ENCODE results near the gene KCNMA1. TPM values are rescaled to one million over a fixed set of nuclear protein-coding genes. Genes with fewer than 3 reads are reported as not detected.

The KCNMA1 gene
- polyA plus RNA-seq, 1 donor from 2014 or later, result 60.8 TPM

DNA sequence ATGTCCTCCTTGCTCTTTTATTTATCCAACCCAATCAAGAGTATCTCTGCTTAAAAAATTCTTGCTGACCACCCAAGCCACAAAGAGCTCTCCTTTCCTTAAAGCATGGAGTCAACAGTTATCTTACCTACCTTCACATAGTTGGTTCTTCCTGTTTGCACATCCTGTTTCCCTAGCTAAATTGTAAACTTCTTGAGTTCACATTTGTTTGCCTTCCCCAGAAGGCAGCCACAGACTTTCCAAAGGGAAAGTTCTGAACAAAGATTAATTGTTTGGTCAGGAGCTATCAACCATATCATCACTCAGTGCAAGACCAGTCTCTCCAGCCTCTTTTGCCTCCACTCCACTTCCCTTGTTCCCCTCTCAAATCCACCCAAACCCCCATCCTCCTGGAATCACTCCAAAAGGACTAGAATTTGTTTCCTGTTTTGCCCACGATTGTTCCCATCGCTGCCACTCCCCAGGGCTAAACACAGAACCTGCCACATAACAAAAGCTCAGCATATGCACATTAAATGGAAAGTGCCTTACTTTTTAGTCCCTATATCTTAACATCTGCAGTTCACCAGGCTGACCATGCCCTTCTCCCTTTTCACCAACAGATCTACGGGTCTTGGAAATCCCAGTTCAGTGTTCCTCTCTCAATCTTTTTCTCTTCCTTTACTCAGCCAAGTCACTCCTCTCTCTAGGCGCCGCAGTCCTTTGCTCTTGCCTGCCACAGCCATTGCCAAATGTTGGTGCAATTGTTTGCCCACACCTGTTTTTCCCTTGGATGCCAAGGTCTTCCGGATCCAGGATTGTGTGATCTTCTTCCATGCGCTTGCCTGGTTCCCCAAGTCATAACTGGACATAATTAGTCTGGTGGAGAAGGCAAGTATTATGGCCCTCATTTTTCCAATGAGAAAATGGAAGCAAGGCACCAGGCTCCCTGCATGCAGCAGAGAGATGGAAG lies 265.5 kb downstream of the KCNMA1 start:
- H2AFZ ChIP-seq (ENCODE audit: low read depth, low read length), result no peak overlapping the region
- no peaks in the 10 kb centered on the region for H4K20me1 ChIP-seq (ENCODE audit: insufficient read depth)
- no peaks in the 10 kb centered on the region for H3K36me3 ChIP-seq (ENCODE audit: insufficient read depth, low read length)
- H3F3A ChIP-seq (ENCODE audit: insufficient read depth, low read length, poor library complexity, severe bottlenecking), result no peaks in the 10 kb centered on the region
- H3K9me2 ChIP-seq (ENCODE audit: insufficient read depth, low read length), result no peaks in the 10 kb centered on the region
- no peaks in the 10 kb centered on the region for H3K79me2 ChIP-seq (replicated peaks; ENCODE audit: insufficient read depth, low read length)
- no peaks in the 10 kb centered on the region for H3K9me3 ChIP-seq (ENCODE audit: low read length)
- no peak overlapping the region for H3K4me3 ChIP-seq (ENCODE audit: low read length)
- no peaks in the 10 kb centered on the region for H3K27me3 ChIP-seq (ENCODE audit: insufficient read depth, low read depth, low read length)
- TF ChIP-seq RAD21 (conservative IDR thresholded peaks at IDR 0.05) (no peak), EP300 (conservative IDR thresholded peaks at IDR 0.05; ENCODE audit: poor library complexity, severe bottlenecking) (no peak), TAF1 (IDR thresholded peaks at IDR 0.05; ENCODE audit: low read depth) (no peak), MXI1 (conservative IDR thresholded peaks at IDR 0.05; ENCODE audit: poor library complexity, severe bottlenecking) (no peak)
- TF ChIP-seq, protein P1, sequence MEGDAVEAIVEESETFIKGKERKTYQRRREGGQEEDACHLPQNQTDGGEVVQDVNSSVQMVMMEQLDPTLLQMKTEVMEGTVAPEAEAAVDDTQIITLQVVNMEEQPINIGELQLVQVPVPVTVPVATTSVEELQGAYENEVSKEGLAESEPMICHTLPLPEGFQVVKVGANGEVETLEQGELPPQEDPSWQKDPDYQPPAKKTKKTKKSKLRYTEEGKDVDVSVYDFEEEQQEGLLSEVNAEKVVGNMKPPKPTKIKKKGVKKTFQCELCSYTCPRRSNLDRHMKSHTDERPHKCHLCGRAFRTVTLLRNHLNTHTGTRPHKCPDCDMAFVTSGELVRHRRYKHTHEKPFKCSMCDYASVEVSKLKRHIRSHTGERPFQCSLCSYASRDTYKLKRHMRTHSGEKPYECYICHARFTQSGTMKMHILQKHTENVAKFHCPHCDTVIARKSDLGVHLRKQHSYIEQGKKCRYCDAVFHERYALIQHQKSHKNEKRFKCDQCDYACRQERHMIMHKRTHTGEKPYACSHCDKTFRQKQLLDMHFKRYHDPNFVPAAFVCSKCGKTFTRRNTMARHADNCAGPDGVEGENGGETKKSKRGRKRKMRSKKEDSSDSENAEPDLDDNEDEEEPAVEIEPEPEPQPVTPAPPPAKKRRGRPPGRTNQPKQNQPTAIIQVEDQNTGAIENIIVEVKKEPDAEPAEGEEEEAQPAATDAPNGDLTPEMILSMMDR (IDR thresholded peaks at IDR 0.05; ENCODE audit: poor library complexity, severe bottlenecking), result no peak
- TF ChIP-seq, protein P2, sequence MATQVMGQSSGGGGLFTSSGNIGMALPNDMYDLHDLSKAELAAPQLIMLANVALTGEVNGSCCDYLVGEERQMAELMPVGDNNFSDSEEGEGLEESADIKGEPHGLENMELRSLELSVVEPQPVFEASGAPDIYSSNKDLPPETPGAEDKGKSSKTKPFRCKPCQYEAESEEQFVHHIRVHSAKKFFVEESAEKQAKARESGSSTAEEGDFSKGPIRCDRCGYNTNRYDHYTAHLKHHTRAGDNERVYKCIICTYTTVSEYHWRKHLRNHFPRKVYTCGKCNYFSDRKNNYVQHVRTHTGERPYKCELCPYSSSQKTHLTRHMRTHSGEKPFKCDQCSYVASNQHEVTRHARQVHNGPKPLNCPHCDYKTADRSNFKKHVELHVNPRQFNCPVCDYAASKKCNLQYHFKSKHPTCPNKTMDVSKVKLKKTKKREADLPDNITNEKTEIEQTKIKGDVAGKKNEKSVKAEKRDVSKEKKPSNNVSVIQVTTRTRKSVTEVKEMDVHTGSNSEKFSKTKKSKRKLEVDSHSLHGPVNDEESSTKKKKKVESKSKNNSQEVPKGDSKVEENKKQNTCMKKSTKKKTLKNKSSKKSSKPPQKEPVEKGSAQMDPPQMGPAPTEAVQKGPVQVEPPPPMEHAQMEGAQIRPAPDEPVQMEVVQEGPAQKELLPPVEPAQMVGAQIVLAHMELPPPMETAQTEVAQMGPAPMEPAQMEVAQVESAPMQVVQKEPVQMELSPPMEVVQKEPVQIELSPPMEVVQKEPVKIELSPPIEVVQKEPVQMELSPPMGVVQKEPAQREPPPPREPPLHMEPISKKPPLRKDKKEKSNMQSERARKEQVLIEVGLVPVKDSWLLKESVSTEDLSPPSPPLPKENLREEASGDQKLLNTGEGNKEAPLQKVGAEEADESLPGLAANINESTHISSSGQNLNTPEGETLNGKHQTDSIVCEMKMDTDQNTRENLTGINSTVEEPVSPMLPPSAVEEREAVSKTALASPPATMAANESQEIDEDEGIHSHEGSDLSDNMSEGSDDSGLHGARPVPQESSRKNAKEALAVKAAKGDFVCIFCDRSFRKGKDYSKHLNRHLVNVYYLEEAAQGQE (IDR thresholded peaks at IDR 0.05; ENCODE audit: borderline replicate concordance), result no peak
- no peak overlapping the region for H3K9ac ChIP-seq (ENCODE audit: low read length)
- no peak overlapping the region for H3K27ac ChIP-seq (ENCODE audit: low read length)
- H3K4me2 ChIP-seq (ENCODE audit: low read length), result no peak overlapping the region

DNA sequence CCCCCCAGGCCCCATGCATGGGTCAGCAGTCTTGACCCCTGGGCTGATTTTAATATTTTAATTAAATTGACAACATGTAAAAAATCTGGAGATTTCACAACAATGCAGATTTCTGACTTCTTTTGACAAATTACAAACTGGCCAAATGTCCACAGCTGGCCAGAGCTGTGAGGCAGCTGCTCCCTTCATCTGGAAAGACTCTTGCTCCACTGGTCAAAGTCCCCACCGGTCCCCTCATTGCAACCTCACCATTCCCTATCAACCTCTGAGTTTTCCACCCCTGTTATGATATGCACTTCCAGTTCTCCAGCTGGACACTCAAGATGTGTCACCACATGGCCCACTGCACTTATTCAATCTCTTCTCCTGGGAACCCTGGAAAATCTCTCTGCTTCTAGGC lies 266.2 kb downstream of the KCNMA1 start:
- TF ChIP-seq EZH2 (IDR thresholded peaks at IDR 0.05; ENCODE audit: borderline replicate concordance, insufficient read depth, low read length, poor library complexity, severe bottlenecking) (no peak), POLR2AphosphoS5 (IDR thresholded peaks at IDR 0.05) (no peak), TAF1 (IDR thresholded peaks at IDR 0.05; ENCODE audit: low read depth) (no peak), EP300 (conservative IDR thresholded peaks at IDR 0.05; ENCODE audit: poor library complexity, severe bottlenecking) (no peak), SMC3 (conservative IDR thresholded peaks at IDR 0.05; ENCODE audit: poor library complexity) (no peak), MXI1 (conservative IDR thresholded peaks at IDR 0.05; ENCODE audit: poor library complexity, severe bottlenecking) (no peak), RAD21 (conservative IDR thresholded peaks at IDR 0.05) (no peak)
- TF ChIP-seq, protein P1 (IDR thresholded peaks at IDR 0.05; ENCODE audit: poor library complexity, severe bottlenecking), result no peak
- TF ChIP-seq, protein P2 (IDR thresholded peaks at IDR 0.05; ENCODE audit: borderline replicate concordance), result no peak
- no peak overlapping the region for H3K4me3 ChIP-seq (ENCODE audit: low read length)
- no peak overlapping the region for H3K27ac ChIP-seq (ENCODE audit: low read length)
- H2AFZ ChIP-seq (ENCODE audit: low read depth, low read length), result no peak overlapping the region
- H3K9ac ChIP-seq (ENCODE audit: low read length), result no peak overlapping the region
- H4K20me1 ChIP-seq (ENCODE audit: insufficient read depth), result no peaks in the 10 kb centered on the region
- H3F3A ChIP-seq (ENCODE audit: insufficient read depth, low read length, poor library complexity, severe bottlenecking), result no peaks in the 10 kb centered on the region
- no peaks in the 10 kb centered on the region for H3K9me2 ChIP-seq (ENCODE audit: insufficient read depth, low read length)
- no peaks in the 10 kb centered on the region for H3K79me2 ChIP-seq (replicated peaks; ENCODE audit: insufficient read depth, low read length)
- no peaks in the 10 kb centered on the region for H3K9me3 ChIP-seq (ENCODE audit: low read length)
- H3K36me3 ChIP-seq (ENCODE audit: insufficient read depth, low read length), result no peaks in the 10 kb centered on the region
- H3K27me3 ChIP-seq (ENCODE audit: insufficient read depth, low read depth, low read length), result no peaks in the 10 kb centered on the region
- H3K4me2 ChIP-seq (ENCODE audit: low read length), result no peak overlapping the region

Measured in neural cell (in vitro differentiated cells).